Measurements from ENCODE around the gene LRMDA.

Gene LRMDA

DNA sequence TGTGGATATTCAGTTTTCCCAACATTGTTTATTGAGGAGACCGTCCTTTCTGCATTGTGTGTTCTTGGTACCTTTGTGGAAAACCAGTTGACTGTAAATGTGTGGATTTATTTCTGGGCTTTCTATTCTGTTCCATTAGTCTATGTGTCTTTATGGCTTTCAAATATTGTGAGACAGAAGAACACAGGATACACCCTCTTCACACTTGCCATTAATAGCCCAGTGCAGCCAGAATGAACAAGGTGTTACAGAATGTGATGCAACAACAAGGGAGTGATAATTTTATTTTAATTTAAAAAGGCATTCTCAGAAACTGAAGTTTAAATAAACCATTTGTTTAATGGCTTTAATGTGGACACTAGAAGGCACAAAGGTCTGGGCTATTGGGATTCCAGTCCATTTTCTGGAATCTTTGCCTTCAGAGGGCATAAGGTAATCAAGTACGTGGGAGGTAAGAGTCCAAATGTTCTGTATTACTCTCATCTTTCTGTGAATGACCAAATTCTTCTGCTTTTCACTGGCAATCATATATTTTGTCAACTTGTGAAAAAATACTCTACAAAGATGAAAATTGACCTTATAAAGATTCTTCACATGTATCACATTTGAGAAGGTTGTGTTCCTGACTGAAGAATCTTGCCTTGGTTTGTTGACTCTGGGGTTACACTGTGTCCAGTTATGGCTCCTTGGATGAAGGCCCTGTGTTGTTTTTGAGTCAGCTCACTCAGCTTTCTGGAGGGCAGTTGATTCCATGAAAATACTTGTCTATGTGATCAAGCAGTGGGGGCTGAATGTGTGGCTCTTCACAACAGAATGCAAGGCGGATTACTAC is 962.7 kb downstream of the LRMDA start:
- in situ Hi-C loops (cut with HindIII; ENCODE audit: low sequenced_read_pairs) = no loop called here

DNA sequence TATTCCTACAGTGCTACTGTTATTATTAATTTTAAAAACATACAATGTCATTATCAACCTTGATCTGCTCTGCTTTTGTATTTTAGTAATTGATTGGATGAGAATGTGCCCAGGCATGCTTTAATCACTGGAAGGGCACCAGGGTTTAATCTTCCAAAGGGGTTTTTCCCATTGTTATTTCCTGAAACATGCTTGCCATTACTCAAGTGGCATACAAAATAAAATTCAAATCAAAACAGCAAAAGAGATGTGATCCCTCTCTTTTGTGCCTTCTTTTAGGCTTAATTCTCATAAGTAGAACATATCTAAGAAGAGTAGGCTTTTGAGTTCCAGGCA is 963.3 kb downstream of the LRMDA start:
- in situ Hi-C loops (cut with HindIII; ENCODE audit: low sequenced_read_pairs) = no loop called here

DNA sequence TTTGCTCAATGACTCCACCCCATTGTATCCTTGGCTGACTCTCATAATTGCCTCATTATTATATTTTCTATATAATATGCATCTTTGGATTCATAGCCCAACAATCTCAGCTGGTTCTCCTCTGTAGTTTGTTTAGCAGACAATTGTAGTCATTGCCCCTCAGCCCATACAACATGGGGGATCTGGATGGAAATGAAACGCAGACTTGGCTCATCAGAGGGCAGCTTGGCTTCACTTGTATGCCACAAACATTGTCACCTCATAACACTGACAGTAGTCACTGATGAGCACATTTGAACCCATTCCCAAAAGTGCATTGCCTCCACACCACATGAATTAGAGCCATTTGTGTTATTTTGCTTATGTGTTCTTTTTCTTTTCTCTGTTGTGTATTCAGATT is 963.8 kb downstream of the LRMDA start:
- in situ Hi-C loops (cut with HindIII; ENCODE audit: low sequenced_read_pairs) = no loop called here

DNA sequence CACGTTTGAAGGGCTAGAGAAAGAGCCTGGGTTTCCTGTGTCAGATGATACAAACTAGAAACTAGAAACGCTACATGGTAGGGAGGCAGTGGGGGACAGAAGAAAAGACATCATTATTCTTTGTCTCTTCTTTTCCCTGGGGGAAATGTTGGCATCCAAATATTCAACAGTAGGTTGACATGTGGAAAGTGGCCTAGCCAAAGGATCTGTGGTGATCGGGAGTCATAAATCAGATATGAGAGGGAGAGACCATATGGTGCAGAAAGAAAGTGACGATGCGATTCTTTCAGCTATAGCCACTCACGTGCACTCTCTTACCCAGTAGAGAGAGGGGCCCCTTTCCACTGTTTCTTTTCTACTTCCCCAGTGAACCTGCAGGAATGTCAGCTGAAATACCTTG is 964.7 kb downstream of the LRMDA start:
- in situ Hi-C loops (cut with HindIII; ENCODE audit: low sequenced_read_pairs) = no loop called here

DNA sequence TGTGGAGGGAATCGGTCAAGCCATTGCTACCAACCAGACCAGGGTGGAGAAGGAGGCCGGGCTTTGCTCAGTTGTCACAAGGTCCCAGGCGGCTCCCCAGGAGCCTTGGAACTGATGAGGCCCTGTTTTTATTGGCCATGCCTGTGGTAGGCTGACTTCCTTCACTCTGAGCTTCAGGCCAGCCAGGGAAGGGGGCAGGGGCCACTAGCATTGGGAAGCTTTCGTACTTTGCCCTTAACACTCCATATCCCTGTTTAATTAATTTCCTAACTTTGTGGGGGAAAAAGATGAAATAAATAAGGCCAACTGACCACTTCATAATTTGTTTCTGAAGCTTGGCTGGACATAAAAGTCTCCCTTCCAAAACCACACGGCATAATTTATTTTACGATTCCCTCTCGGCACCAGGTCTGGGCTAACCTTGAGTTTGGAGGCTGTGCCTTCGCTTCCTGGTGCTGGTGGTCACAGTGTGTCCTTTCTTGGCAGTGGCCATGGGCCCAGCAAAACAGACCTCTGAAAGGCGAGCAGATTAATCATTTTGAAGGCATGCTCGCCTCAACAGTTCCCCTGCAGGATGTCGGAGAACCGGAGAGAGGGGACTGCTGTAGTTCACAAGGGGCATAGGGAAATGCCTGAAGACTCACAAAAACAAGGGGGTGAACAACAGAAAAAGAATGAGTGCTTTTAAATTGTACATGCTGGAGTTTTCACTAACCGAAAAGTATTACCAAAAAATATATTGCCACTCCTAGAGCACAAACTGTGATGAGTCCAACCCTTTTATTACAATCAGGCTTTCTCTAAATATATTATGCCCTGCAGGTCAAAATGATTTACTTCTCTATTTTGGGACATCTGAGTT is 966.0 kb downstream of the LRMDA start:
- in situ Hi-C loops (cut with HindIII; ENCODE audit: low sequenced_read_pairs) = no loop called here

DNA sequence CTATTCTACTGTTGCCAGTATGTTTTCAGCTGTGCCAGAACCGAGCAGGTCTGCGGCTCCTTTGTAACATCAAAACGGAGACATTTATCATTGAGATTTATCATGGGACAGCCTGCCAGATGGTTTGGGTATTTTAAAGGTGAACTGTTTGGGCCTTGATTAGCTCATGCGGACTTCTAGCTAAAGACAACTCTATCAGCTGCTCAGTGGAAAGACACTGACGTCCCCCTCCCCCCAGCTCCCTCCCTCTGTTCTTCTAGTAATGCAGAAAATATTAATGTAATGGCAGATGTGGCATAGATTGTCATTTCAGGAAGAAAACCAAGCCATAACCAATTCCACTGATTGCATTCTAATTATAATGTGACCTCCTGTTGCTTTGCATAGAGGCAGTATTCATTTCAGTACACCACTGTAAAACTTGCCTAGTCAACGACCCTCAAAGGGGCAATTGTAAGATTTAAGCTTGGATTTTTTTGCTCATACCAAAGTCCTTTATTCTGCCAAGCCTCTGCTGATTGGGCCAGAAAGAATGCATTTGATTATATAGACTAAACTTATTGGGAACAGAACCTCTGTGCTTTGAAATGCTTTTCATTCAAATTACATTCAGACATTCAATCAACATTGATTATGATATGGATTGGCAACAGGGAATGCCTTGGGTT is 966.8 kb downstream of the LRMDA start:
- in situ Hi-C loops (cut with HindIII; ENCODE audit: low sequenced_read_pairs) = no loop called here

DNA sequence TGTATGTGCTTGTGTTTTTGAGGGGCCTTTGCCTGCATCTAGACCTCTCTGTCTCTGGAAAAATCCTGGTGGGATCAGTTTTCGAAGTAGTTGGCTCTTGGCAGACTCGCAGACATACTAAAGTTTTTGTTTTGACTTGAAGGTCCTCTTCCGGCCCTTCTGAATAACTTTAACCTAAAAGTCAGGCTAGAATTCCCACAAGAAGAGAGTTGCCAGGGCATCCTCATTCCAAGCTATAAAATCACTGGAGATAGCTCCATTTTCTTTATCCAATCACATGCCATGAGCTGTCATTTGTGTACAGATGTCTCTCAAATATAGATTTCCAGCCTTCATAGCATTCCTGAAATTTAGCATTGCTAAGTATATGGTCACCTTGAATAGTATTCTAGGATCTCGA is 967.8 kb downstream of the LRMDA start:
- in situ Hi-C loops (cut with HindIII; ENCODE audit: low sequenced_read_pairs) = no loop called here

DNA sequence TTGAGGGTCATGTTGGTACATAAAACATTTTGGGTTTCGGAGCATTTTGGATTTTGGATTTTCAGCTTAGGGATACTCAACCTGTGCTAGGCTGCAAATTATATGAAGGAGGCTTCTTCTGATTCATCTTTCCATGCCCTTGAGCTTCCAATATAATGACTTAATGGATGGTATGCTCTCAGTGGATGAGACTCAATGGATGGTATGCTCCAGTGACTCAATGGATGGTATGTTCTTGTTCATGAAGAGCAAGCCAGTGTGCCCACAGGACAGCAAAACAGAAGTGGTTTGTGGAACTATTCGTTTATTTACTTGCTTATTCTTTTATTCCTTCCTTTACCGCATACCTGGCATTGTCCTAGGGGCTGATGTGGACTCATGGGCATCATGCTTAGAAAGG is 969.6 kb downstream of the LRMDA start:
- in situ Hi-C loops (cut with HindIII; ENCODE audit: low sequenced_read_pairs) = no loop called here

DNA sequence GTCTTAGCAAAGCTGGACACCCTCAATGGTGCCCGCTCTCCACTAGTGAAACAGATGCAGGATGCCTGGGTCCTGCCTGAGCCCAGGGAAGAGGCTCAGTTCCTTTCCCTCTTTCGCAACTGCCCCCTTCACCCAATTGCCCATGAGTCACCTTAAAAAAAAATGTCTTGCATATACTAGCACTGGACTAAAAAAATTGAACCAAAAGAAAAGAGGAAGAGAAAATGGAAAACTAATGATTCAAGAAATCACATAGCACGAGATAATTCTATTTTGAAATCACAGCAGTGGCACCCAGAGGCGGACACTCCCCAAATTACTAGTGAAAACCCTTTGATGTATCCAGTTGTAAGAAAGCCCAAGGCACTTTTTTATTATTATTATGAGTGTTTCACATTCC is 972.5 kb downstream of the LRMDA start:
- in situ Hi-C loops (cut with HindIII; ENCODE audit: low sequenced_read_pairs) = no loop called here

DNA sequence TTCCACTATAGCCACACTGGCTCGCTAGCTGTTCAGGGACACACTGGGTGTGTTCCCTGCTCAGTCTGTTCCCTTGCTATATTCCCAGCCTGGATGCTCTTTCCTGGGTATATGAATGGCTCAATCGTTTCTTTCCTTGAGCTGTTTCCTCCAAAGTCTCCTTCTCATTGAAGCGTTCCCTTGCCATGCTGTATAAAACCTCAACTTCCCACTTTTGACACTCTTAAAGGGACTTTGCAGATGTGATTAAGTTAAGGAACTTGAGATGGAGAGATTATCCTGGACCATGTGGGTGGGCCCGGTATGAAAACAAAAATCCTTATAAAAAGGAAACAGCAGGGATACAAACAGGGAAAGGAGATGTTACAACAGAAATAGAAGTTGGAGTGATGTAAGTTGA is 973.1 kb downstream of the LRMDA start:
- in situ Hi-C loops (cut with HindIII; ENCODE audit: low sequenced_read_pairs) = no loop called here

DNA sequence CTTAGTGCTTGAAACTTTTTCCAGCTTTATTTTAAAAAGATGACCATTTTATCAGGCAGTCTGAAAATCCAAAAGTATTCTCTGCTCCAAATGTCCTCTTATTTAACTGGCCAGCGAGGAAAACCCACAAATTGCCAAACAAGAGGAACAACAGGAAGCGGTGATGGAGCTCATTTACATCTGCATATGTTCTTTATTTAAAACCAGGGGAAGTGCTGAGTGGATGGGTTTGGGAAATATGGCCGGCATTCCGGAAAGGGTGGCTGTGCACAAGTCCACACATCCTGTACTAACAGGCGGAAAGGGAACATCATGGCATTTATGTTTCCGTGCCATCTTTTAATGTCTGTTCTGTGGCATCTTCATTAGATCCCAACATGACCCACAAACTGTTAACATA is 974.5 kb downstream of the LRMDA start:
- in situ Hi-C loops (cut with HindIII; ENCODE audit: low sequenced_read_pairs) = no loop called here

DNA sequence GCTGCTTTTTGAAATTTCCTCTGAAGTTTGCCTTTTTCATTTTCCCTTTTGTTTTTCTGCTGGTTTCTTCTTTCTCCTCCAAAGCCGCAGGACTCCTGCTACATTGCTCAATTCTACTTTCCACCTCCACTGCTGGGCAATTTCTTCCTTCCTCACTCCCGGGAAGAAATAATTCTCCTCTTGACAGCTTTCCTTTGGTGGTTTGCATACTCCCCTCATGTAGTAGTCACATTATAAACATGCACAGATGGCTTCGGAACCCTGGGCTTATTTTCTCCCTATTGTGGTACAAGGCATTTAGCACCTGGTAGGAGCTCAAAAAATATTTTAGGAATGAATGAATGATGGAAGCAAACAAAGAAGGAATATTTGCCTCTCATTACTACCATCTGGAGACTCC is 977.2 kb downstream of the LRMDA start:
- in situ Hi-C loops (cut with HindIII; ENCODE audit: low sequenced_read_pairs) = no loop called here

DNA sequence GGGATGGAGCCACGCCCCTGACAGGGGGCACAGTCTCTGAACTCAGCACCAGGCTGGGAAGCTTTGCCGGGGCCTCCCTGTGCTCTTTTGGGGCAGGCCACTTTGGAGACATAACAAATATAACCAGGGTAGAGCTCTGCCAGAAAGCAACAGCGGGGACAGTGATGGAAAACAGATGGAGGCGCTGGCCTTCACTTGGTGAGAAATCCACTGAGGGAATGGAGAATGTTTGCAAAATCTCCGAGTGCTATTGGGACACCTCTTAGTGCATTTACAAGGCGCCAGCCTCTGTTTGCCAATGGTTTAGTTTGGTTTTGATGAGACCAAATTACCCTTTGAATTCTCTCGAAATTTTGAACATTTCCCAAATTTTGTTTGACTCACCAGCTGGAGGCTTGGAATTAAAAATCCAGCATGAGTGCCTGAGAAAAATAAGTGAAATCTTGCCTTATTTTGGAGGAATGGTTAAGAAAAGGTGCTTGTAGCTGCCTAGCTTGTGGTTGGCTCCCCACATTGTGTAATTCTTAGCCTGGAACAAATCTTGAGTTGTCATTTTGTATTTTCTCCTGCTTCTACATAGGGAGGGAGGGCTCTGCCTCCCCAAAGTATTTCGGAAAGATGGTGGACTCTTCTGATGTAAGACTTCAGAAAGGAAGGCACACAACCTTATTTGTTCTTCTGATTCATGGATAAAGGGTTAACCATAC is 980.5 kb downstream of the LRMDA start:
- in situ Hi-C loops (cut with HindIII; ENCODE audit: low sequenced_read_pairs) = no loop called here

DNA sequence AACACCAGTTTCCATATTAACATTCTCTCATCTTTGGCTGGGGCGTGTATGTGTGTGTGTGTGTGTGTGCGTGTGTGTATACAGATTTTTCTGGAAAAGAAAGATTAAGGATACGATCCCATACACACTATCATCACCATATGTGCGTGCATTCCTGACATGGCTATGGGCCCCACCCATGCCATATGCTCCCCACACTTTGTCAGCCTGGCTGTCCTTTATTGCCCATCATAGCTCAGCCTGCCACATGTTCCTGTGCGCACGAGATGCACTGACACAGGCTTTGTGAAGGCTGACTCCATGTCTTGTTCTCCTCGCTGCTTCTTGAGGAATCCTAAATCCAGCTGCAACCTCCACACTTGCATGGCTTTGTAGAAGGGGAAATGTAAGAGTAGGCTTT is 984.1 kb downstream of the LRMDA start:
- in situ Hi-C loops (cut with HindIII; ENCODE audit: low sequenced_read_pairs) = no loop called here

DNA sequence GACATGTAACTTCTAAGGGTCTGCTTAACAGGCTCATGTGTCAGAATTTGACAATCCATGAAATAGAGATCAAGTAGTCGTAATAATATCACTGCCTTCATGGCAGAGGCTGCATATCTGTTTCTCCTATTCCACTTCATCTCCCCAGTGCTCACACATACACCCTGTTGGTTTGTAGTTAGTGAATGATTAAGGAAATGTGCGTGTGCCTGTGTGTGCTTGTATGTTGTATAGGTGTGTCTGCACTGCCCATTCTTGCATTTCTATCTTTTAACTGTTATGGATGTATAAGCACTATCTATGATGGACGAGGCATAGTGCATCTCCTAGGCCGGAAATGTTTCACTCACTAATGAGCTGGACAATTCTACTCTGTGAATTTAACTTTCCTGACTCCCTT is 985.2 kb downstream of the LRMDA start:
- in situ Hi-C loops (cut with HindIII; ENCODE audit: low sequenced_read_pairs) = no loop called here

DNA sequence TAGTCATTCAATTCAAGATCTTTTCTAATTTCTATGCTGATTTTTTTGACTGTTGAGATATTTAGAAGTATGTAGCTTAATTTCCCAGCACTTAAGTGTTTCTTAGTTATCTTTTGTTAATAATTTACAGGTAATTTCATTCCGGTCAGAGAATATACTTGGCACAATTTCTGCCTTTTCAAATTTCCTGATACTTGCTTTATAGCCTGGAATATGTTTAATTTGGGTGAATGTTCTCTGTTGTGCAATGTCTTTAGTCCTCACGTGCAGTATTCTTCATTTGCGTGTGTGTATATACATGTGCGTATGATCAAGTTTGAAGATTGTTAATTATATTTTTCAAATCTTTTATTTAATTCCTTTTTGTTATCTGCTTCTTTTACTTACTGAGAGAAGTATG is 989.3 kb downstream of the LRMDA start:
- in situ Hi-C loops (cut with HindIII; ENCODE audit: low sequenced_read_pairs) = no loop called here

DNA sequence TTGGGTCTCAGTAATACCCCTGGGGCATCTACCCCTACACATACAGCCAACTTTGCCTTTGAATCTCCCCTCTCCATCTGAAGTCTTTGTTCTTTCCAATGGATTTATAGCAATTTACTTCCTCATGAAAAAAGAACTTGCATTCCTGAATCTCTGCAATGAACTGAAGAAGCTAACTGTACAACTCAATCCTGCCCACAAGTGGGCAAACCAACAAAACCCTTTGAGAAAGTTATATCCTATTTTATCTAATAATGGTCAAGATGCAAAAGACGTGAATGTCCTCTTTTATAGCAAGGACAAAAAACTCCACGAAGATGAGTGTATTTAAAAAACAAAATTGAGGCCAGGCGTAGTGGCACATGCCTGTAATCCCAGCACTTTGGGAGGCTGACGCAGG is 991.3 kb downstream of the LRMDA start:
- in situ Hi-C loops (cut with HindIII; ENCODE audit: low sequenced_read_pairs) = no loop called here

DNA sequence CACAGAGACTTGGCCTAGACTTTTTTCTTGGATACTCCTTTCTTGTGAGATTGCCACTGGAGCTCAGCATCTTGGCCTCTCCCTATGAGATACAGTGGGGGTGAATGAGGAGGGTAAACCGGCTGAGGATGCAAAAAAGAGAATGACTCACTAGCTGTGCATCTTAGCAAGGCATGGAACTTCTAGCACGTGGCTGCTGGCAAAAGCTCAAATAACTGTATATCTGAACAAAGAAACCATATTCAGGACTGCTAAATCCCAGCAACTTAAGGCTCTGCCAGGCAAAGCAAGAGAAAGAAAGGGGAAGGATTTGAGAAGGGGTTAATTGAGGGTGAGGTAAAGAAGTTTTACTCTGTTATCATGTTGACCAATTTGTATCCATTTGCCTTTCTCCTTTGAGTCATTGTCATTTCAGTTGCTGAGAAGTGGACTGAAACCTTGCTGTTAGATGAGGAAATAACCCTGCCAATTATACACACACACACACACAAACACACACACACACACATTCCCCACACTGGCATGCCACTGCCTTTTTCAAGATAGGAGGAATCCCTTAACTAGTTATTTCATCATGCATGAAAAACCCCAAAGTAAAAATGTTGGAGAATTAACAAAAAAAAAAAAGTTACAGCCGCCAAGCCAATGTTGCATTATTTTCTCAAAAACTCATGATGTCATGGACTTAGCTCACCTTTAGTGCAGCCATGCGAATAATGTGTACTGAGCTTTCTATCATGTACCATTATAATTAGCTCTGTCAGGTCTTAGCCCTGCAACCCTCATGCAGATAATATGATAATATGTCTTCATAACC is 997.3 kb downstream of the LRMDA start:
- in situ Hi-C loops (cut with HindIII; ENCODE audit: low sequenced_read_pairs) = no loop called here

DNA sequence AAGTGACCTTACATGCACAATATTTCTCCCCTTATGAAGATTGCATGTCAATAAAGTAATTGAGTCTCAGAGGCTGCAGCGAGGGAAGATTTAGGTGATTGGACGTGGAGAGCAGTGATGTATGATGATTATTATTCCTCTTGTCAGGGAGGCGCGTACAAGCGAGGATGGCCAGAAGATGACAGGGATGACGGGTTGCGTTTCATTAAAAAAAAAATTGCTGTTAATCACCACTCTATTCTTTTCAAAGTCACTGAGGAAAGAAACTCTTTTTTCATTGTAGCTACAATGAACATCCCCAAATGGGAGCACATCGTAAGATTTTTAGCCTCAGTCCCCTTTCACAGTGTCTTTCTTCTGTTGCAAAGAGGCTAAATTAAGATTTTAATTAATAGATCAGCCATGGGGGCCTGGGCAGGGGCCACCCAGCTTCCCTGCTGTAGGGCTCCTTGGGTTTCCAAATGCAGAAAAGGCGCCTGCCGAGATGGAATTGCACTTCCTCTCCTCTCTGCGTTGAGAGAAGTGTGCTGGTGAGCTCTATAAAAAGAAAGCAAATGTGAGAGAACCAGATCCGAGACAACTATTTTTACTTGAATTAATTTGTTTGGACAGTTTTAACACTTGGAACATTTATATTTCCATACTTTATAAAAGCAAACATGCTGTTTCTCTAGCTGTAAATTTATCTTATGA is 998.1 kb downstream of the LRMDA start:
- in situ Hi-C loops (cut with HindIII; ENCODE audit: low sequenced_read_pairs) = no loop called here
